Measurements from ENCODE around the gene PKD2.

- no peak for TF ChIP-seq CTCF (IDR thresholded peaks at IDR 0.05)
- no peak for TF ChIP-seq EZH2 (IDR thresholded peaks at IDR 0.05)
Measured at GRCh38 chr4:88007304-88008121, at the start of gene PKD2.

All from neural progenitor cell (in vitro differentiated cells).